Psoas muscle (tissue), 8 donors: ENCODE results near the gene MAP2K7. TPM values are rescaled to one million over a fixed set of nuclear protein-coding genes. Genes with fewer than 3 reads are reported as not detected.

Source experiments
- ATAC-seq, 4 donors: fragments of 200-7000 bp; cut with Tn5 transposase; one replicate each; pipeline ENCODE4 v1.9.1; 2020; ENCODE audit warnings: moderate library complexity in 3 of 4, mild to moderate bottlenecking in 2 of 4
- DNase-seq, 2 donors: peaks; one replicate each; pipeline ENCODE4 v3.0.0-alpha.2; 2020
- H3K27ac ChIP-seq: fragments of 200-600 bp; one replicate; pipeline ENCODE4 v1.8.0; 2022
- H3K27me3 ChIP-seq, 3 donors: fragments of 200-600 bp in 1 of 3; one replicate each; pipeline versions ENCODE4 v1.6.1 to v1.8.0; 2013 to 2022; ENCODE audit warnings: low read length in 2 of 3, mild to moderate bottlenecking in 2 of 3, moderate library complexity in 1 of 3; ENCODE audit not compliant: insufficient read depth in 3 of 3
- H3K36me3 ChIP-seq, 2 donors: fragments of 200-600 bp in 1 of 2; one replicate each; pipeline versions ENCODE4 v1.6.1 to v1.8.0; 2013 to 2022; ENCODE audit warnings: low read depth in 1 of 2, mild to moderate bottlenecking in 1 of 2, moderate library complexity in 1 of 2; ENCODE audit not compliant: insufficient read depth in 1 of 2
- H3K4me1 ChIP-seq: fragments of 200-600 bp; one replicate; pipeline ENCODE4 v1.8.0; 2022
- H3K4me3 ChIP-seq: fragments of 200-600 bp; one replicate; pipeline ENCODE4 v1.8.0; 2022; ENCODE audit warnings: mild to moderate bottlenecking
- H3K9me3 ChIP-seq: fragments of 200-600 bp; one replicate; pipeline ENCODE4 v1.8.0; 2022
- CTCF ChIP-seq: fragments of 200-600 bp; IDR thresholded peaks from one replicate; pipeline ENCODE4 v1.8.0; 2022; ENCODE audit warnings: antibody characterized with exemption
- WGBS, 3 donors: extraction: QIAGEN DNeasy Blood & Tissue Kit; methylation state at CpG; one replicate each; pipeline versions ENCODE4 v1.1.6 to v1.1.7; 2013; 5-methylcytosine and 5-hydroxymethylcytosine counted together
- intact Hi-C, 2 donors: fragments of 100-400 bp; cut with DNase I; formaldehyde crosslinking; loops; one replicate each; pipeline versions ENCODE4 v1.11.0 to v1.14.2; 2022
- polyA plus RNA-seq, 3 donors: library from polyadenylated mRNA; stranded (reverse); fragments of 200-250 nt; gene quantifications; one replicate each; pipeline ENCODE4 v1.2.3, GENCODE V29; 2013
- total RNA-seq, 4 donors: library from RNA; stranded (reverse); fragmentation: NEBNext Ultra II Directional in 2 of 4; extraction: Animal tissue kit (Norgen Biotek cat#: 25700) in 2 of 4; gene quantifications; one replicate each; pipeline versions ENCODE4 v1.2.1 to v1.2.4, GENCODE V29; 2021 to 2023
- donor health status: healthy with polysubstance abuse.
- donor health status: DM: no; HTN: no; CAD: no; lungs with moderate emphysema.
- donor health status: Bipolar disorder and iron deficiency.
- donor health status: healthy.
- donor health status: DM: yes; HTN: yes; CAD: no.
- donor health status: DM: no; HTN: no; CAD: no.
- donor health status: DM: no; HTN: no; CAD: no.
- donor health status: DM: yes; HTN: yes; CAD: no.

Gene MAP2K7
- total and polyA plus RNA-seq, 7 donors: 35.4 to 72.5 (median 43.9) TPM

GRCh38 chr19:7869453-7869909 is 34.2 kb upstream of the MAP2K7 start:
- H3K4me3 ChIP-seq: peak overlapping the region; percentile 54
- no peak for TF ChIP-seq CTCF
- intact Hi-C loops: no loop called here
- 1 to 11% (median 4%) methylated on average over 28 to 47 of the region's 47 CpGs for WGBS, 3 donors
- H3K27me3 ChIP-seq: peaks cover 0 to 57% (median 15%) of the 10 kb centered on the region in 3 donors
- H3K9me3 ChIP-seq: no peaks in the 10 kb centered on the region
- no peak overlapping the region for H3K27ac ChIP-seq
- H3K36me3 ChIP-seq: no peaks in the 10 kb centered on the region
- peaks cover 8% of the 10 kb centered on the region for H3K4me1 ChIP-seq
- ATAC-seq (peak; percentile 56 to 72 (median 66)), DNase-seq (peak; percentile 49 to 78)

GRCh38 chr19:7869910-7870511 is 33.7 kb upstream of the MAP2K7 start:
- Histone ChIP-seq H3K27me3 (peaks cover 0 to 57% (median 19%) of the 10 kb centered on the region in 3 donors), H3K36me3 (no peaks in the 10 kb centered on the region), H3K4me3 (peak overlapping the region; percentile 54), H3K4me1 (peaks cover 8% of the 10 kb centered on the region), H3K9me3 (no peaks in the 10 kb centered on the region), H3K27ac (no peak overlapping the region)
- DNase-seq (peak; percentile 55 to 73), ATAC-seq (peak; percentile 6 to 21 (median 16))
- no peak for TF ChIP-seq CTCF
- intact Hi-C loops: no loop called here
- WGBS, 3 donors: 20 to 27% (median 25%) methylated on average over 21 to 30 of the region's 30 CpGs

GRCh38 chr19:7870571-7871436 is 32.9 kb upstream of the MAP2K7 start:
- H3K4me1 ChIP-seq: peaks cover 8% of the 10 kb centered on the region
- no peak for TF ChIP-seq CTCF
- no peak overlapping the region for H3K4me3 ChIP-seq
- ATAC-seq (peak in 2 of 4 donors; percentile 22 to 29), DNase-seq (peak; percentile 56 to 72)
- no peaks in the 10 kb centered on the region for H3K36me3 ChIP-seq
- peaks cover 0 to 63% (median 20%) of the 10 kb centered on the region in 3 donors for H3K27me3 ChIP-seq
- WGBS, 3 donors: 65 to 78% (median 70%) methylated on average over 10 to 11 of the region's 11 CpGs
- no peak overlapping the region for H3K27ac ChIP-seq
- intact Hi-C loops: no loop called here
- no peaks in the 10 kb centered on the region for H3K9me3 ChIP-seq

- DNase-seq (peak; percentile 80 to 86), ATAC-seq (peak; percentile 30 to 57 (median 48))
- intact Hi-C loops: no loop called here
- H3K4me3 ChIP-seq: no peak overlapping the region
- no peaks in the 10 kb centered on the region for H3K36me3 ChIP-seq
- peaks cover 8% of the 10 kb centered on the region for H3K4me1 ChIP-seq
- TF ChIP-seq CTCF: no peak
- H3K27me3 ChIP-seq: peaks cover 0 to 57% (median 20%) of the 10 kb centered on the region in 3 donors
- 7 to 9% (median 8%) methylated on average over 32 to 33 of the region's 33 CpGs for WGBS, 3 donors
- H3K9me3 ChIP-seq: no peaks in the 10 kb centered on the region
- no peak overlapping the region for H3K27ac ChIP-seq
Measured at GRCh38 chr19:7871437-7872305, 32.0 kb upstream of the MAP2K7 start.
